Transverse colon (tissue), 4 donors: Measurements from ENCODE around the gene DND1.

Source experiments
- CTCF ChIP-seq, 5 experiments: fragments of 200-600 bp in 3 of 5; fragments of 450-650 bp in 2 of 5; sonication (generic) in 3 of 5; IDR thresholded peaks; 1 replicate in 2 of 5; 2 replicates in 3 of 5; pipeline ENCODE4 v1.5.1; 2016 to 2017; ENCODE audit warnings: antibody characterized with exemption in 5 of 5, inconsistent platforms in 3 of 5, mild to moderate bottlenecking in 2 of 5, moderate library complexity in 1 of 5
- POLR2A ChIP-seq: fragments of 450-650 bp; IDR thresholded peaks from one replicate; pipeline ENCODE4 v1.6.1; 2016; ENCODE audit warnings: antibody characterized with exemption, mild to moderate bottlenecking, moderate library complexity
- POLR2AphosphoS5 ChIP-seq, 3 donors: sonication (generic); formaldehyde crosslinking; IDR thresholded peaks; one replicate each; pipeline ENCODE4 v1.6.1; 2016; ENCODE audit warnings: antibody characterized with exemption in 3 of 3

GRCh38 chr5:140718266-140718592, 44.9 kb upstream of the DND1 start:
- TF ChIP-seq CTCF (IDR thresholded peaks at IDR 0.05): no peak
- no peak for TF ChIP-seq POLR2A
- no peak for TF ChIP-seq POLR2AphosphoS5 (IDR thresholded peaks at IDR 0.05)
